Endothelial cell of umbilical vein (primary cell): ENCODE results near the gene CACNA2D3. TPM values are rescaled to one million over a fixed set of nuclear protein-coding genes. Genes with fewer than 3 reads are reported as not detected.

Experiments
- BruUV-seq: library from RNA; stranded (reverse); fragments of 400-500 nt; replicated peaks from 2 replicates; lab custom pipeline; 2021; lab: Mats Ljungman, UMichigan
- CTCF ChIA-PET: fragments of 300-600, 350-600 bp; sonication (Branson Sonifier 250); formaldehyde crosslinking; loops from one replicate; lab custom pipeline; 2021; ENCODE audit warnings: antibody characterized with exemption, inconsistent platforms; lab: Charles Lee
- POLR2A ChIA-PET: fragments of 300-600, 350-600 bp; sonication (Branson Sonifier 250); formaldehyde crosslinking; loops from one replicate; lab custom pipeline; 2021; ENCODE audit warnings: antibody characterized with exemption, inconsistent platforms; lab: Charles Lee
- DNase-seq: peaks from one replicate; pipeline ENCODE4 v3.0.0-alpha.2; 2011; ENCODE audit warnings: low read depth, low spot score
- FAIRE-seq: peaks from 2 replicates; lab custom pipeline; 2011; peaks lifted over from hg19 to GRCh38; lab: Jason Lieb, UNC
- H2AFZ ChIP-seq: 2 replicates; pipeline ENCODE4 v1.6.0; 2012; ENCODE audit warnings: low read depth, low read length, control low read depth, inconsistent platforms
- H3K27ac ChIP-seq: 2 replicates; pipeline ENCODE4 v1.5.1; 2011; ENCODE audit warnings: low read depth, mild to moderate bottlenecking, control low read depth, low read length, moderate library complexity; ENCODE audit not compliant: insufficient read depth
- H3K27me3 ChIP-seq, 2 experiments: 2 replicates each; pipeline versions ENCODE4 v1.6.0 to v1.6.1; 2011; ENCODE audit warnings: low read length in 2 of 2, mixed read lengths in 1 of 2; ENCODE audit not compliant: control insufficient read depth in 2 of 2, insufficient read depth in 2 of 2
- H3K36me3 ChIP-seq, 2 experiments: 2 replicates in 1 of 2; 3 replicates in 1 of 2; pipeline ENCODE4 v1.5.1; 2011; ENCODE audit warnings: low read length in 2 of 2, mild to moderate bottlenecking in 1 of 2, moderate library complexity in 1 of 2; ENCODE audit not compliant: control insufficient read depth in 2 of 2, insufficient read depth in 2 of 2; ENCODE audit errors: extremely low read depth in 1 of 2
- H3K4me1 ChIP-seq: 3 replicates; pipeline ENCODE4 v1.5.1; 2011; ENCODE audit warnings: mild to moderate bottlenecking, low read length; ENCODE audit not compliant: control insufficient read depth, insufficient read depth; ENCODE audit errors: extremely low read depth
- H3K4me2 ChIP-seq: 2 replicates; pipeline ENCODE4 v1.6.1; 2011; ENCODE audit warnings: low read length, control low read depth, mixed read lengths; ENCODE audit not compliant: insufficient read depth
- H3K4me3 ChIP-seq, 3 experiments: fragments of 200-600 bp in 1 of 3; sonication (generic), shearing (Covaris generic) in 1 of 3; replicated peaks in 1 of 3; 2 replicates each; pipeline ENCODE4 v1.5.1; 2011 to 2016; ENCODE audit warnings: control low read depth in 3 of 3, low read length in 3 of 3, mild to moderate bottlenecking in 2 of 3, inconsistent platforms in 1 of 3, low read depth in 1 of 3, moderate library complexity in 1 of 3; ENCODE audit not compliant: insufficient read depth in 1 of 3
- H3K79me2 ChIP-seq: 2 replicates; pipeline ENCODE4 v1.6.0; 2012; ENCODE audit warnings: low read length, inconsistent platforms; ENCODE audit not compliant: control insufficient read depth, insufficient read depth
- H3K9ac ChIP-seq: replicated peaks from 2 replicates; pipeline ENCODE3; 2011; ENCODE audit warnings: low read length, control low read depth; ENCODE audit not compliant: insufficient read depth; ENCODE audit errors: extremely low read depth
- H3K9me1 ChIP-seq: replicated peaks from 3 replicates; pipeline ENCODE4 v1.6.0; 2011; ENCODE audit warnings: mild to moderate bottlenecking, low read length; ENCODE audit not compliant: control insufficient read depth, insufficient read depth; ENCODE audit errors: extremely low read depth
- H3K9me3 ChIP-seq: replicated peaks from 2 replicates; pipeline ENCODE4 v1.5.1; 2012; ENCODE audit warnings: low read length, inconsistent platforms; ENCODE audit not compliant: control insufficient read depth, insufficient read depth
- H4K20me1 ChIP-seq: replicated peaks from 2 replicates; pipeline ENCODE3; 2011; ENCODE audit warnings: mild to moderate bottlenecking, low read length; ENCODE audit not compliant: control insufficient read depth, insufficient read depth; ENCODE audit errors: extremely low read depth
- CTCF ChIP-seq, 2 donors: IDR thresholded peaks; 1 replicate in 1 of 2; 2 replicates in 1 of 2; pipeline ENCODE4 v1.5.1; 2011; ENCODE audit warnings: low read length in 2 of 2, mild to moderate bottlenecking in 2 of 2, moderate library complexity in 2 of 2, control low read depth in 1 of 2, inconsistent platforms in 1 of 2, low read depth in 1 of 2; ENCODE audit not compliant: insufficient read depth in 1 of 2; ENCODE audit errors: extremely low read depth in 1 of 2
- EZH2 ChIP-seq: IDR thresholded peaks from 2 replicates; pipeline ENCODE4 v1.6.1; 2012; ENCODE audit warnings: borderline replicate concordance, low read depth, mild to moderate bottlenecking, moderate library complexity, low read length, inconsistent platforms; ENCODE audit not compliant: severe bottlenecking
- FOS ChIP-seq: IDR thresholded peaks from 2 replicates; pipeline ENCODE4 v1.6.1; 2011; ENCODE audit warnings: mild to moderate bottlenecking, low read length, moderate library complexity, borderline replicate concordance; ENCODE audit not compliant: insufficient read depth
- GATA2 ChIP-seq: IDR thresholded peaks from 2 replicates; pipeline ENCODE4 v1.7.0; 2011; ENCODE audit warnings: low read depth, mild to moderate bottlenecking, moderate library complexity, mixed read lengths, low read length; ENCODE audit not compliant: insufficient read length, insufficient read depth
- JUN ChIP-seq: IDR thresholded peaks from 2 replicates; pipeline ENCODE4 v1.6.1; 2011; ENCODE audit warnings: borderline replicate concordance, low read depth; ENCODE audit not compliant: insufficient read length, insufficient read depth
- MAX ChIP-seq: IDR thresholded peaks from 2 replicates; pipeline ENCODE4 v1.6.1; 2011; ENCODE audit not compliant: insufficient read depth, insufficient read length
- MYC ChIP-seq: IDR thresholded peaks from one replicate; pipeline ENCODE4 v1.6.1; 2011; ENCODE audit warnings: mild to moderate bottlenecking, low read depth, low read length
- POLR2A ChIP-seq: IDR thresholded peaks from 2 replicates; pipeline ENCODE4 v1.6.1; 2012; ENCODE audit warnings: low read depth, mild to moderate bottlenecking, control low read depth, low read length
- POLR2AphosphoS5 ChIP-seq: IDR thresholded peaks from 2 replicates; pipeline ENCODE4 v1.6.1; 2012; ENCODE audit warnings: low read depth, mild to moderate bottlenecking, control low read depth, low read length, moderate library complexity; ENCODE audit not compliant: insufficient read depth
- dilution Hi-C: fragments of 300-500 bp; cut with MboI; formaldehyde crosslinking; loops from one replicate; pipeline ENCODE4 v1.15.0; 2019; ENCODE audit warnings: low sequenced_read_pairs; ENCODE audit not compliant: extremely low pct_ligation_motif_present
- intact Hi-C: fragments of 100-400 bp; cut with micrococcal nuclease; formaldehyde crosslinking; loops from one replicate; pipeline ENCODE4 v1.10.0; 2022
- polyA plus RNA-seq, 4 experiments: library from polyadenylated mRNA; depleted of rRNA in 3 of 4; stranded (reverse) in 3 of 4; unstranded in 1 of 4; fragments of >200 nt; gene quantifications; 2 replicates each; pipeline versions ENCODE4 v1.2.1 to v1.2.3, GENCODE V29; 2011 to 2012; ENCODE audit warnings: missing spikeins in 1 of 4
- total RNA-seq: library from RNA; stranded (reverse); gene quantifications from 2 replicates; pipeline ENCODE4 v1.2.3, GENCODE V29; 2021

The CACNA2D3 gene
- total and polyA plus RNA-seq, 2 donors (not counting 3 experiments of a cell fraction or from before 2014, with no cell fraction given): not detected

DNA sequence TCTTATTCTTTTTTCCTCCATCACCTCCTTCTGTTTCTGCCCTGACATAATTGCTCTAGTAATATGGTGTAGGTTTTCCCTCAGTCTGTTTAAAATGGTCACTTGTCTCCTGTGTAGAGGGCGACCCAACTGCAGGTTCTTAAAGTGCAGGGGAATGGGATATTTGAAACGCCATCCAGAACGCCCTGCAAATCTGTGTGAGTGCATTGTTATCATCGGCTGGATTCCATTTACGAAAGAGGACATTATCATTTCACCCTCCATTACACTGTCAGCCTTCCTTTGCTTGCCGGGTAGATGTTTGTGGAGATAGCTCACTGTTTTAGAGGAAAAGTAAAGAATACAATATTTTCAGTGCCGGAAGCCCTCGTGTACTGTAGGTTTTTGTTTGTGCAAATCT is 451.5 kb downstream of the CACNA2D3 start:
- DNase-seq (no peak), FAIRE-seq (no peak)
- no TSS peak for BruUV-seq
- H2AFZ ChIP-seq: no peak overlapping the region
- ChIA-PET CTCF (no interaction called here), POLR2A (no interaction called here)
- H3K9me1 ChIP-seq: no peaks in the 10 kb centered on the region
- H3K9ac ChIP-seq: no peak overlapping the region
- no peaks in the 10 kb centered on the region for H4K20me1 ChIP-seq
- no peak overlapping the region for H3K27ac ChIP-seq
- no peaks in the 10 kb centered on the region for H3K36me3 ChIP-seq
- H3K9me3 ChIP-seq: peaks cover 5% of the 10 kb centered on the region
- intact Hi-C loops: no loop called here
- no peak overlapping the region for H3K4me2 ChIP-seq
- TF ChIP-seq EZH2 (no peak), MAX (no peak), CTCF (IDR thresholded peaks at IDR 0.05; ENCODE audit: extremely low read depth in 1 of 2, insufficient read depth in 1 of 2, low read depth in 1 of 2, low read length in 2 of 2) (no peak), MYC (no peak), FOS (no peak), POLR2A (no peak), POLR2AphosphoS5 (no peak), JUN (no peak), GATA2 (no peak)
- no peaks in the 10 kb centered on the region for H3K4me1 ChIP-seq
- H3K4me3 ChIP-seq: no peak overlapping the region
- no peaks in the 10 kb centered on the region for H3K27me3 ChIP-seq
- no peaks in the 10 kb centered on the region for H3K79me2 ChIP-seq
- dilution Hi-C loops: no loop called here
